Right lobe of liver (tissue), 4 donors: ENCODE data around the gene H6PD.

Source experiments
- CTCF ChIP-seq, 4 donors: fragments of 200-600 bp in 3 of 4; fragments of 450-650 bp in 1 of 4; IDR thresholded peaks; one replicate each; pipeline versions ENCODE4 v1.5.1 to v1.8.0; 2016 to 2022; ENCODE audit warnings: antibody characterized with exemption in 4 of 4, mild to moderate bottlenecking in 2 of 4
- POLR2A ChIP-seq: fragments of 450-650 bp; IDR thresholded peaks from one replicate; pipeline ENCODE4 v1.6.1; 2017; ENCODE audit warnings: antibody characterized with exemption, mild to moderate bottlenecking
- donor health status: DM: no; HTN: no; CAD: no.
- donor health status: DM: no; HTN: no; CAD: no.
- donor health status: DM: no; HTN: yes; CAD: no.

DNA sequence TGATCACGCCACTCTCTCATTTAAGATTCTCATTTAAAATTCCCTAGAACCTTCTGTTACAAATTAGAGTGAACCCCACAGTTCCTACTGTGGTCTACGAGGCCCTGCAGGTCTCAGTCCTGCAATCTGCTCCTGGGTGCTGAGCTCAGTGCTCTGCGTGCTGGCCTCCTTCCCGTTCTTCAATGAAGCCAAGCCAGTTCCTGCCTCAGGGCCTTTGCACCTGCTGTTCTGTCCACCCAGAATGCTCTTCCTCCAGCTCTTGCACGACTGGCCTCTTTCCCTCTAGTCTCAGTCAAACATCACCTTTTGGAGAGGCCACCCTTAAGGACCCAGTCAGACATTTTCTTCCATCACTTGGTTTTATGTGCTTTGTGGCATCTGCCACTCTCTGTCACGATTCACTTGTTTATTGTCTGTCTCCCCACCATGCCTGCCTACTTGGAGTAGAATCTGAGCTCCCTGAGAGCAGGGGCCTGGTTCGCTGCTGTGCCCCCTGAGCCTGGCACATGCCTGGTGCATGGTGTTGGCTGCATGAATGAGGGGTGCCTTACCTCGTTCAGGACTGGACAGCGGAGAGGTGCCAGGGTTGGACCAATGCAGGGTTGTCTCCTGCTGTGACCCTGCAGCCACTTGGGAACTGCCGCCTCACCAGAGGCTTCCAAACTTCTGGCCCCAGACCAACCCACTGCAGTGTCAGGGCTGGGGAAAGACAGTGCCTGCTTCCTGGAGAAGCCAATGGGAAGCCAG lies 9.7 kb upstream of the H6PD start:
- no peak for TF ChIP-seq CTCF (IDR thresholded peaks at IDR 0.05)
- no peak for TF ChIP-seq POLR2A
